Measurements from ENCODE around the gene ROBO1.
"Not testable (repeated sequence)": the region's sequence is repeated elsewhere in the genome, so short reads cannot be mapped to it uniquely, and the experiment has no call there.

The ROBO1 gene

GRCh38 chr3:78889348-78889747 is 878.5 kb downstream of the ROBO1 start:
- no peak for TF ChIP-seq CTCF (IDR thresholded peaks at IDR 0.05; ENCODE audit: low read depth, low read length)
- H3K4me3 ChIP-seq (ENCODE audit: low read depth, low read length): no peak overlapping the region

- TF ChIP-seq CTCF (IDR thresholded peaks at IDR 0.05; ENCODE audit: low read depth, low read length): no peak
Observed at GRCh38 chr3:78888635-78889034, 879.2 kb downstream of the ROBO1 start.

GRCh38 chr3:78887547-78888011 is 880.2 kb downstream of the ROBO1 start:
- H3K4me3 ChIP-seq (ENCODE audit: low read depth, low read length): no peak overlapping the region
- TF ChIP-seq CTCF (IDR thresholded peaks at IDR 0.05; ENCODE audit: low read depth, low read length): no peak

More at GRCh38 chr3:78888635-78889034, 879.2 kb downstream of the ROBO1 start:
- no peak overlapping the region for H3K4me3 ChIP-seq (ENCODE audit: low read depth, low read length)

- no peak for TF ChIP-seq CTCF (IDR thresholded peaks at IDR 0.05; ENCODE audit: low read depth, low read length)
- no peak overlapping the region for H3K4me3 ChIP-seq (ENCODE audit: low read depth, low read length)
Observed at GRCh38 chr3:78887029-78887428, 880.8 kb downstream of the ROBO1 start.

GRCh38 chr3:78884567-78884966 is 883.2 kb downstream of the ROBO1 start:
- not testable (repeated sequence) for H3K4me3 ChIP-seq (ENCODE audit: low read depth, low read length)

- TF ChIP-seq CTCF (IDR thresholded peaks at IDR 0.05; ENCODE audit: low read depth, low read length): no peak
- no peak overlapping the region for H3K4me3 ChIP-seq (ENCODE audit: low read depth, low read length)
Observed at GRCh38 chr3:78882251-78882650, 885.5 kb downstream of the ROBO1 start.

GRCh38 chr3:78881501-78881900 is 886.3 kb downstream of the ROBO1 start:
- H3K4me3 ChIP-seq (ENCODE audit: low read depth, low read length): no peak overlapping the region
- TF ChIP-seq CTCF (IDR thresholded peaks at IDR 0.05; ENCODE audit: low read depth, low read length): no peak
